IMR-90 (cell line): ENCODE results near the gene CCN5. TPM values are rescaled to one million over a fixed set of nuclear protein-coding genes. Genes with fewer than 3 reads are reported as not detected.

Experiments
- ATAC-seq: fragments of 200-7000 bp; cut with Tn5 transposase; 2 replicates; pipeline ENCODE4 v1.9.1; 2020; ENCODE audit warnings: low read depth, mild to moderate bottlenecking, moderate library complexity
- BruUV-seq: library from RNA; stranded (reverse); fragments of 400-500 nt; replicated peaks from 2 replicates; lab custom pipeline; 2021; lab: Mats Ljungman, UMichigan
- CTCF ChIA-PET: fragments of 300-600 bp; formaldehyde crosslinking; extraction: SDS; loops from one replicate; lab custom pipeline; 2021; ENCODE audit warnings: antibody characterized with exemption; lab: Yijun Ruan, JAX
- POLR2A ChIA-PET: fragments of 300-600 bp; sonication (Branson Sonifier 250); formaldehyde crosslinking; loops from one replicate; lab custom pipeline; 2022; ENCODE audit warnings: antibody characterized with exemption; ENCODE audit not compliant: unreplicated experiment; lab: Charles Lee
- DNase-seq: peaks from one replicate; pipeline ENCODE4 v3.0.0; 2013
- H2AFZ ChIP-seq: replicated peaks from 2 replicates; pipeline ENCODE3; 2013; ENCODE audit warnings: low read length, mild to moderate bottlenecking; ENCODE audit not compliant: poor library complexity
- H2AK5ac ChIP-seq: 2 replicates; pipeline ENCODE4 v1.6.1; 2013; ENCODE audit warnings: low read depth, low read length, inconsistent platforms
- H2AK9ac ChIP-seq: replicated peaks from 2 replicates; pipeline ENCODE3; 2013; ENCODE audit warnings: mild to moderate bottlenecking, low read depth, low read length, moderate library complexity; ENCODE audit not compliant: poor library complexity
- H2BK120ac ChIP-seq: 2 replicates; pipeline ENCODE4 v1.6.1; 2013; ENCODE audit warnings: low read depth, low read length, inconsistent platforms
- H2BK15ac ChIP-seq: 3 replicates; pipeline ENCODE4 v1.6.1; 2013; ENCODE audit warnings: low read depth, low read length, inconsistent platforms
- H2BK20ac ChIP-seq: 2 replicates; pipeline ENCODE4 v1.6.1; 2013; ENCODE audit warnings: low read depth, mild to moderate bottlenecking, inconsistent platforms, low read length, moderate library complexity
- H2BK5ac ChIP-seq: 2 replicates; pipeline ENCODE4 v1.6.1; 2013; ENCODE audit warnings: mild to moderate bottlenecking, low read depth, low read length, inconsistent platforms; ENCODE audit not compliant: poor library complexity, severe bottlenecking
- H3K14ac ChIP-seq: replicated peaks from 2 replicates; pipeline ENCODE4 v1.6.1; 2013; ENCODE audit warnings: low read depth, low read length, inconsistent platforms
- H3K18ac ChIP-seq: 2 replicates; pipeline ENCODE4 v1.6.1; 2013; ENCODE audit warnings: low read depth, low read length, control low read depth
- H3K23ac ChIP-seq: 2 replicates; pipeline ENCODE4 v1.6.1; 2013; ENCODE audit warnings: low read depth, low read length, inconsistent platforms
- H3K27ac ChIP-seq: 2 replicates; pipeline ENCODE4 v1.5.1; 2013; ENCODE audit warnings: mild to moderate bottlenecking, control low read depth, low read length; ENCODE audit not compliant: insufficient read depth
- H3K27me3 ChIP-seq: 2 replicates; pipeline ENCODE4 v1.6.1; 2013; ENCODE audit warnings: low read length; ENCODE audit not compliant: control insufficient read depth, insufficient read depth
- H3K36me3 ChIP-seq: 2 replicates; pipeline ENCODE4 v1.6.1; 2013; ENCODE audit warnings: low read length, mixed read lengths; ENCODE audit not compliant: control insufficient read depth, insufficient read depth
- H3K4ac ChIP-seq: 2 replicates; pipeline ENCODE4 v1.6.1; 2013; ENCODE audit warnings: low read depth, low read length, inconsistent platforms
- H3K4me1 ChIP-seq: 2 replicates; pipeline ENCODE4 v1.6.1; 2013; ENCODE audit warnings: low read length, mixed read lengths; ENCODE audit not compliant: control insufficient read depth, insufficient read depth
- H3K4me2 ChIP-seq: 2 replicates; pipeline ENCODE4 v1.6.1; 2013; ENCODE audit warnings: low read depth, mild to moderate bottlenecking, control low read depth, low read length, moderate library complexity
- H3K4me3 ChIP-seq: 2 replicates; pipeline ENCODE4 v1.5.1; 2013; ENCODE audit warnings: low read depth, mild to moderate bottlenecking, control low read depth, low read length, moderate library complexity; ENCODE audit not compliant: insufficient read depth
- H3K56ac ChIP-seq: 2 replicates; pipeline ENCODE4 v1.6.1; 2013; ENCODE audit warnings: low read length, inconsistent platforms; ENCODE audit not compliant: insufficient read depth; ENCODE audit errors: extremely low read depth
- H3K79me1 ChIP-seq, 2 experiments: 2 replicates each; pipeline ENCODE4 v1.6.1; 2013; ENCODE audit warnings: low read length in 2 of 2, inconsistent platforms in 1 of 2, low read depth in 1 of 2
- H3K9ac ChIP-seq: 2 replicates; pipeline ENCODE4 v1.6.1; 2013; ENCODE audit warnings: low read depth, low read length, control low read depth
- H3K9me1 ChIP-seq: 2 replicates; pipeline ENCODE4 v1.6.1; 2013; ENCODE audit warnings: low read length, inconsistent platforms; ENCODE audit not compliant: insufficient read depth
- H3K9me3 ChIP-seq: 2 replicates; pipeline ENCODE4 v1.6.1; 2013; ENCODE audit warnings: low read length; ENCODE audit not compliant: control insufficient read depth, insufficient read depth
- H4K20me1 ChIP-seq: 2 replicates; pipeline ENCODE4 v1.6.1; 2013; ENCODE audit warnings: low read length, inconsistent platforms; ENCODE audit not compliant: insufficient read depth
- H4K5ac ChIP-seq: 2 replicates; pipeline ENCODE4 v1.6.1; 2013; ENCODE audit warnings: mild to moderate bottlenecking, low read depth, low read length, control low read depth
- H4K8ac ChIP-seq, 2 experiments: 2 replicates each; pipeline ENCODE4 v1.6.1; 2013; ENCODE audit warnings: low read depth in 2 of 2, low read length in 2 of 2, control low read depth in 1 of 2, inconsistent platforms in 1 of 2
- H4K91ac ChIP-seq: 2 replicates; pipeline ENCODE4 v1.6.1; 2013; ENCODE audit warnings: low read depth, low read length, inconsistent platforms; ENCODE audit not compliant: insufficient read depth
- ELK1 ChIP-seq: fragments of 150-350 bp; IDR thresholded peaks from 2 replicates; pipeline ENCODE4 v1.6.1; 2016; ENCODE audit warnings: low read depth, mild to moderate bottlenecking, low read length, moderate library complexity, borderline replicate concordance
- FOS ChIP-seq: fragments of 150-350 bp; IDR thresholded peaks from 2 replicates; pipeline ENCODE4 v1.6.1; 2016; ENCODE audit warnings: low read depth, low read length
- MXI1 ChIP-seq: IDR thresholded peaks from 2 replicates; pipeline ENCODE4 v1.6.1; 2012; ENCODE audit warnings: low read depth, mild to moderate bottlenecking, low read length, moderate library complexity, borderline replicate concordance
- POLR2A ChIP-seq: IDR thresholded peaks from 2 replicates; pipeline ENCODE4 v1.6.1; 2012; ENCODE audit warnings: mild to moderate bottlenecking, low read depth, low read length
- RFX5 ChIP-seq: IDR thresholded peaks from 2 replicates; pipeline ENCODE4 v1.8.0; 2012; ENCODE audit warnings: low read depth, mild to moderate bottlenecking, low read length, moderate library complexity
- USF2 ChIP-seq: fragments of 150-350 bp; IDR thresholded peaks from 2 replicates; pipeline ENCODE4 v1.6.1; 2017; ENCODE audit warnings: mild to moderate bottlenecking, antibody characterized with exemption, low read length, low read depth
- WGBS, 2 experiments: methylation state at CpG; one replicate each; pipeline versions ENCODE4 v1.1.5 to v1.1.7; 2013; ENCODE audit warnings: missing lambda C conversion rate in 2 of 2; ENCODE audit not compliant: insufficient read length in 1 of 2; ENCODE audit errors: extremely low coverage in 2 of 2; 5-methylcytosine and 5-hydroxymethylcytosine counted together
- dilution Hi-C: fragments of 300-500 bp; cut with HindIII; formaldehyde crosslinking; loops from one replicate; pipeline ENCODE4 v1.14.3; 2018; ENCODE audit warnings: low sequenced_read_pairs; ENCODE audit not compliant: unreplicated experiment
- in situ Hi-C: fragments of 300-500 bp; cut with MboI; formaldehyde crosslinking; loops from 3 replicates; pipeline ENCODE4 v1.14.3; 2019; ENCODE audit warnings: low sequenced_read_pairs, inconsistent platforms, mixed read lengths
- intact Hi-C: fragments of 100-400 bp; cut with micrococcal nuclease; formaldehyde crosslinking; loops from 2 replicates; pipeline ENCODE4 v1.10.0; 2022
- polyA plus RNA-seq, 3 experiments: library from polyadenylated mRNA; depleted of rRNA; stranded (reverse); fragments of >200 nt; gene quantifications; 2 replicates each; pipeline ENCODE4 v1.2.3, GENCODE V29; 2012; ENCODE audit warnings: low replicate concordance in 1 of 3
- total RNA-seq: library from RNA; depleted of rRNA; stranded (reverse); fragments of >200 nt; gene quantifications from 2 replicates; pipeline ENCODE4 v1.2.3, GENCODE V29; 2012

Gene CCN5
- total and polyA plus RNA-seq, 2 of the 4 experiments (the other 2 are of a cell fraction) = not detected

DNA sequence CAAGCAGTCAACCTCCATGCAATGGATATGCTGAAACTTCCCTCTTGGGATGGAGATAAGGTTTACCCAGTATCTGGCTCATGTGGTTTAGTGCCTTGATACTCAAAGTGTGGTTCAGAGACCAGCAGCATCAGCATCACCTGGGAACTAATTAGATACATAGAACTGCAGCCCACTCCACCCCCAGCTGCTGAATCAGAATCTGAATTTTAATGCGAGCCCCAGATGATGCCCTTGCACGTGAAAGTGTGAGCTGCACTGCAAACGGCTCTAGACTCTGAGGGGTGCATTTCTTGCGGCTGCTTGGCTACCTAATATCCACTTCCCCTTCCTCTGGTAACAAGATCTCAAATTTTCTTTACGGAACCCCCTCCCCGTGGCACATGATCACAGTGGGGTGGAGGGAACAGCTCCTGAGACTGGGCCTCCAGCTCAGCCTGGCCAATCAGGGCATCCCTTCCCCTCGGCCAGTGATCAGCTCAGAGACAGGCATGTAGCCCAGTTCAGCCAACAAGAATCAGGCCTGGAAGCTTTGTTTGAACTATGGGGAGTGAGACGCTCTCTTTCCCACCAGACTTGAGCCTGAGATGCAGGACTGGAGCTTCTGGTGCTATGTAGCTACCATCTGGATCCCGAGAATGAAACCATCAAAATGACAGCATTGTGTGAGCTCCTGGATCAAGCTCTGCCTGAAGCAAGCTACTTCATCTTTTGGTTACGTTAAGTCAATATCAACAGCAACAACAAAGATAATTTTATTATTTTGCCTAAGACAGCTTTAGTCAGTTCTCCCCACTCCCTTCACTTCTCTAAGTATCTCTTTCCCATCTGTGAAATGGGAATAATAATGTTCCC, 43.3 kb downstream of the CCN5 start:
- intact Hi-C loops = no loop called here
- POLR2A ChIA-PET = no interaction called here
- no peak overlapping the region for H2BK20ac ChIP-seq
- H2AK5ac ChIP-seq = no peak overlapping the region
- no peak overlapping the region for H4K8ac ChIP-seq
- no peak overlapping the region for H3K18ac ChIP-seq
- TF ChIP-seq RFX5 (no peak), ELK1 (no peak), POLR2A (no peak), MXI1 (no peak), FOS (no peak), USF2 (no peak)
- H4K91ac ChIP-seq = no peak overlapping the region
- BruUV-seq = no TSS peak
- in situ Hi-C loops = no loop called here
- H3K4me2 ChIP-seq = no peak overlapping the region
- CTCF ChIA-PET = no interaction called here
- H3K23ac ChIP-seq = no peak overlapping the region
- H3K4me1 ChIP-seq = no peaks in the 10 kb centered on the region
- no peak overlapping the region for H3K56ac ChIP-seq
- no peak overlapping the region for H3K14ac ChIP-seq
- 32% methylated on average over 2 of the region's 10 CpGs; no CpG with 5 or more reads in 1 of the 2 experiments for WGBS, 2 experiments
- peaks cover 30% of the 10 kb centered on the region for H3K27me3 ChIP-seq
- H2BK15ac ChIP-seq = no peak overlapping the region
- H2AK9ac ChIP-seq = no peak overlapping the region
- H3K79me1 ChIP-seq = no peaks in the 10 kb centered on the region
- no peak overlapping the region for H2BK5ac ChIP-seq
- no peaks in the 10 kb centered on the region for H3K9me3 ChIP-seq
- no peaks in the 10 kb centered on the region for H3K36me3 ChIP-seq
- dilution Hi-C loops = no loop called here
- H3K27ac ChIP-seq = no peak overlapping the region
- ATAC-seq (no peak), DNase-seq (no peak)
- H3K9ac ChIP-seq = no peak overlapping the region
- no peak overlapping the region for H3K4ac ChIP-seq
- no peak overlapping the region for H2BK120ac ChIP-seq
- H2AFZ ChIP-seq = no peak overlapping the region
- H4K5ac ChIP-seq = no peak overlapping the region
- H3K9me1 ChIP-seq = no peaks in the 10 kb centered on the region
- H3K4me3 ChIP-seq = no peak overlapping the region
- no peaks in the 10 kb centered on the region for H4K20me1 ChIP-seq
